Measurements from ENCODE around the gene ZNF354B. TPM values are rescaled to one million over a fixed set of nuclear protein-coding genes. Genes with fewer than 3 reads are reported as not detected.

Gene ZNF354B
- total and polyA plus RNA-seq, 2 of the 13 experiments (the other 11 are each of a cell fraction or from before 2014, with no cell fraction given) = 7.8 to 10.3 TPM

DNA sequence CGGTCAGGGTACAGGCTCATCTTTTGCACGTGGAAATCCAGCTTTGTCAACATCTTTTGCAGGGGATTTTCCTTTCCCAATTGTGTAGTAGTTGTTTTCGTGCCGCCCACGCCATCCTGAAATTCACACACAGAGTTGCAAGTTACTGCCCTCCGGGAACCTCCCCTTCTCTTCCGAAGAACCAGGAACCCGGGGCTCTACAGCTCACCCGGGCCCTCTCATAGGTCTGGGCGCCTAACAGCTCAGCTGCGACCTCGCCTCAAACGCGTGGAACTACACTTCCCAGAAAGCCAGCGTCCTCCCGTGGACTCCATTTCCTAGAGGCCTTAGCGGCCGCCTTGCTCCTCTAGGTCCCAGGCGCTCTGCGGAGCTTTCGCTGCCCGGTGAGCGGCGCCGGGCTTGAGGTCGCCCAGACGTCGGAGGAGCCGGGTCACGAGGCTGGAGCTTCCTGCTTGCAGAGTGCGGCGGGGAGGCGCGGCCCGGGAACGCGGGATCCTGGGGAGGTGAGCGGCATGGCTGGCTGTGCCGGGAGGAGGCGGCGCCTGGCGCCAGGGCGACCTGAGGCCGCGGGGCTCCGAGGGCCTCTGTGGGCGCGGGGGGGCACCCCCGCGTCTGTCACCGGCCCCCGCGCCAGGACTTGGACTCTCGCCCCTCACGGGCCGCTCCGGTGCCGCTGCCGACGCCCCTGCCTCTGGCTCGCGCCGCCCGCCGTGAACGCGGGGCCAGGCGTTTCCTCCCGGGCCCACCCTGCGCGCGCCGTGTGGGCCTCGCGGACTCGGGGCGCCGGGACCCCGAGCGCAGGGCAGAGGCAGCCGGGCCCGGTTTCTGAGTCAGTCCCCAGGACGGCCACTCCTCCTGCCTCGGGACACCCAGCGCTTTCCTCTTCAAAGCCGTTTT lies at the start of gene ZNF354B (continued):
- TF ChIP-seq ZNF800 (CRISPR knock-in tag; IDR thresholded peaks at IDR 0.05) (peak; percentile 65; the same call in 1 of the 2 replicates), NCOA1 (CRISPR knock-in tag; IDR thresholded peaks at IDR 0.05) (no peak), E2F1 (CRISPR knock-in tag; IDR thresholded peaks at IDR 0.05) (peak; percentile 59; the same call in 1 of the 2 replicates), ZNF776 (CRISPR knock-in tag; IDR thresholded peaks at IDR 0.05) (peak; percentile 56; the same call in 1 of the 2 replicates), ZFP36L1 (CRISPR knock-in tag; IDR thresholded peaks at IDR 0.05) (0 out of 2 replicates have a peak, but pooled peaks have one; percentile 28), ZNF431 (CRISPR knock-in tag; IDR thresholded peaks at IDR 0.05; ENCODE audit: borderline replicate concordance, low read depth) (peak; percentile 86; the same call in 1 of the 2 replicates), ZBTB33 (CRISPR knock-in tag; IDR thresholded peaks at IDR 0.05) (peak; percentile 44; the same call in 1 of the 2 replicates), POLR2G (IDR thresholded peaks at IDR 0.05; ENCODE audit: low read depth, low read length) (peak; percentile 90), TARDBP (CRISPR knock-in tag; IDR thresholded peaks at IDR 0.05) (peak; percentile 41; the same call in 1 of the 2 replicates), TGIF2 (CRISPR knock-in tag; IDR thresholded peaks at IDR 0.05) (peak; percentile 53; the same call in 1 of the 2 replicates), ZBTB20 (CRISPR knock-in tag; IDR thresholded peaks at IDR 0.05; ENCODE audit: borderline replicate concordance, low read depth) (no peak), HOXA5 (CRISPR knock-in tag; IDR thresholded peaks at IDR 0.05) (0 out of 2 replicates have a peak, but pooled peaks have one; percentile 50), ZSCAN29 (CRISPR knock-in tag; conservative IDR thresholded peaks at IDR 0.05) (no peak; the same call in 1 of the 2 replicates)
- TF ChIP-seq, protein P1, sequence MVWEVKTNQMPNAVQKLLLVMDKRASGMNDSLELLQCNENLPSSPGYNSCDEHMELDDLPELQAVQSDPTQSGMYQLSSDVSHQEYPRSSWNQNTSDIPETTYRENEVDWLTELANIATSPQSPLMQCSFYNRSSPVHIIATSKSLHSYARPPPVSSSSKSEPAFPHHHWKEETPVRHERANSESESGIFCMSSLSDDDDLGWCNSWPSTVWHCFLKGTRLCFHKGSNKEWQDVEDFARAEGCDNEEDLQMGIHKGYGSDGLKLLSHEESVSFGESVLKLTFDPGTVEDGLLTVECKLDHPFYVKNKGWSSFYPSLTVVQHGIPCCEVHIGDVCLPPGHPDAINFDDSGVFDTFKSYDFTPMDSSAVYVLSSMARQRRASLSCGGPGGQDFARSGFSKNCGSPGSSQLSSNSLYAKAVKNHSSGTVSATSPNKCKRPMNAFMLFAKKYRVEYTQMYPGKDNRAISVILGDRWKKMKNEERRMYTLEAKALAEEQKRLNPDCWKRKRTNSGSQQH (CRISPR knock-in tag; IDR thresholded peaks at IDR 0.05; ENCODE audit: low read depth) = peak; percentile 52; the same call in 1 of the 2 replicates
- TF ChIP-seq, protein P2, sequence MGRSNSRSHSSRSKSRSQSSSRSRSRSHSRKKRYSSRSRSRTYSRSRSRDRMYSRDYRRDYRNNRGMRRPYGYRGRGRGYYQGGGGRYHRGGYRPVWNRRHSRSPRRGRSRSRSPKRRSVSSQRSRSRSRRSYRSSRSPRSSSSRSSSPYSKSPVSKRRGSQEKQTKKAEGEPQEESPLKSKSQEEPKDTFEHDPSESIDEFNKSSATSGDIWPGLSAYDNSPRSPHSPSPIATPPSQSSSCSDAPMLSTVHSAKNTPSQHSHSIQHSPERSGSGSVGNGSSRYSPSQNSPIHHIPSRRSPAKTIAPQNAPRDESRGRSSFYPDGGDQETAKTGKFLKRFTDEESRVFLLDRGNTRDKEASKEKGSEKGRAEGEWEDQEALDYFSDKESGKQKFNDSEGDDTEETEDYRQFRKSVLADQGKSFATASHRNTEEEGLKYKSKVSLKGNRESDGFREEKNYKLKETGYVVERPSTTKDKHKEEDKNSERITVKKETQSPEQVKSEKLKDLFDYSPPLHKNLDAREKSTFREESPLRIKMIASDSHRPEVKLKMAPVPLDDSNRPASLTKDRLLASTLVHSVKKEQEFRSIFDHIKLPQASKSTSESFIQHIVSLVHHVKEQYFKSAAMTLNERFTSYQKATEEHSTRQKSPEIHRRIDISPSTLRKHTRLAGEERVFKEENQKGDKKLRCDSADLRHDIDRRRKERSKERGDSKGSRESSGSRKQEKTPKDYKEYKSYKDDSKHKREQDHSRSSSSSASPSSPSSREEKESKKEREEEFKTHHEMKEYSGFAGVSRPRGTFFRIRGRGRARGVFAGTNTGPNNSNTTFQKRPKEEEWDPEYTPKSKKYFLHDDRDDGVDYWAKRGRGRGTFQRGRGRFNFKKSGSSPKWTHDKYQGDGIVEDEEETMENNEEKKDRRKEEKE (IDR thresholded peaks at IDR 0.05) = no peak
- TF ChIP-seq, protein P3, sequence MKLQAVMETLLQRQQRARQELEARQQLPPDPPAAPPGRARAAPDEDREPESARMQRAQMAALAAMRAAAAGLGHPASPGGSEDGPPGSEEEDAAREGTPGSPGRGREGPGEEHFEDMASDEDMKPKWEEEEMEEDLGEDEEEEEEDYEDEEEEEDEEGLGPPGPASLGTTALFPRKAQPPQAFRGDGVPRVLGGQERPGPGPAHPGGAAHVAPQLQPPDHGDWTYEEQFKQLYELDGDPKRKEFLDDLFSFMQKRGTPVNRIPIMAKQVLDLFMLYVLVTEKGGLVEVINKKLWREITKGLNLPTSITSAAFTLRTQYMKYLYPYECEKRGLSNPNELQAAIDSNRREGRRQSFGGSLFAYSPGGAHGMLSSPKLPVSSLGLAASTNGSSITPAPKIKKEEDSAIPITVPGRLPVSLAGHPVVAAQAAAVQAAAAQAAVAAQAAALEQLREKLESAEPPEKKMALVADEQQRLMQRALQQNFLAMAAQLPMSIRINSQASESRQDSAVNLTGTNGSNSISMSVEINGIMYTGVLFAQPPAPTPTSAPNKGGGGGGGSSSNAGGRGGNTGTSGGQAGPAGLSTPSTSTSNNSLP (IDR thresholded peaks at IDR 0.05; ENCODE audit: low read depth, low read length) = no peak

All from HepG2 (cell line).